OCI-LY7 (cell line): ENCODE measurements around the gene IL1RAPL2.

Experiments
- EZH2phosphoT487 ChIP-seq: fragments of 200-600 bp; sonication (generic); IDR thresholded peaks from 2 replicates; pipeline ENCODE4 v1.6.1; 2018; ENCODE audit warnings: low read depth, borderline replicate concordance, mild to moderate bottlenecking, mixed run types, antibody characterized with exemption, low read length, moderate library complexity, mixed read lengths
- TF ChIP-seq, protein P1 (sequence below): fragments of 200-600 bp; sonication (generic); conservative IDR thresholded peaks from 2 replicates; pipeline ENCODE4 v1.5.1; 2014; ENCODE audit warnings: mild to moderate bottlenecking, antibody characterized with exemption, low read length, moderate library complexity, mixed read lengths

DNA sequence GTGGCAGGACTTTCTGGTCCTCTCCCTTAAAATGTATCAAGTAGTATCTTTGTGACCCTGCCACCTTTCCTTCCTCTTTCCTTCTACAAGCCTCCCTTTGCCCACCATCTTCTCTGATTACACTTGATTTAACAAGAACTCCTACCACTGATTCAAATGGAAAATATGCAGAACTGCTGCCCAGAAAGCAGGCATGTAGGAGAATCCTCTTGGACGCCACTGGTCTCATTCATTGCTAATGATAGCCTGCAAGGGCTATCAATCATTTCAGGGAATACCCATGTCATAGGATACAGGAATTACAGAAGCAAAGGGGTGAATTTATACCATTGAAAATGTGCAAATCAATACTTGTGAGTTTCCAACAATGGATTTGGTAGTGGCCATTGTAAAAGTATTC, 961.8 kb downstream of the IL1RAPL2 start:
- TF ChIP-seq, protein P1, sequence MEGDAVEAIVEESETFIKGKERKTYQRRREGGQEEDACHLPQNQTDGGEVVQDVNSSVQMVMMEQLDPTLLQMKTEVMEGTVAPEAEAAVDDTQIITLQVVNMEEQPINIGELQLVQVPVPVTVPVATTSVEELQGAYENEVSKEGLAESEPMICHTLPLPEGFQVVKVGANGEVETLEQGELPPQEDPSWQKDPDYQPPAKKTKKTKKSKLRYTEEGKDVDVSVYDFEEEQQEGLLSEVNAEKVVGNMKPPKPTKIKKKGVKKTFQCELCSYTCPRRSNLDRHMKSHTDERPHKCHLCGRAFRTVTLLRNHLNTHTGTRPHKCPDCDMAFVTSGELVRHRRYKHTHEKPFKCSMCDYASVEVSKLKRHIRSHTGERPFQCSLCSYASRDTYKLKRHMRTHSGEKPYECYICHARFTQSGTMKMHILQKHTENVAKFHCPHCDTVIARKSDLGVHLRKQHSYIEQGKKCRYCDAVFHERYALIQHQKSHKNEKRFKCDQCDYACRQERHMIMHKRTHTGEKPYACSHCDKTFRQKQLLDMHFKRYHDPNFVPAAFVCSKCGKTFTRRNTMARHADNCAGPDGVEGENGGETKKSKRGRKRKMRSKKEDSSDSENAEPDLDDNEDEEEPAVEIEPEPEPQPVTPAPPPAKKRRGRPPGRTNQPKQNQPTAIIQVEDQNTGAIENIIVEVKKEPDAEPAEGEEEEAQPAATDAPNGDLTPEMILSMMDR: no peak
- TF ChIP-seq EZH2phosphoT487: no peak
